ENCODE measurements around the gene SLC15A5.

The SLC15A5 gene

GRCh38 chr12:16171348-16171747, 106.1 kb downstream of the SLC15A5 start:
- DNase-seq, result no peak

GRCh38 chr12:16168078-16168477, 109.4 kb downstream of the SLC15A5 start:
- no peak for DNase-seq

- no peak for DNase-seq
These were observed 110.7 kb downstream of the SLC15A5 start for GRCh38 chr12:16166563-16167470.

GRCh38 chr12:16165506-16165905, 112.0 kb downstream of the SLC15A5 start:
- no peak for DNase-seq

GRCh38 chr12:16163901-16164300, 113.6 kb downstream of the SLC15A5 start:
- DNase-seq, result no peak

- DNase-seq, result peak in 1 of 2 experiments; percentile 1
These were observed 114.3 kb downstream of the SLC15A5 start for GRCh38 chr12:16163146-16163545.

GRCh38 chr12:16159571-16159970, 117.9 kb downstream of the SLC15A5 start:
- no peak for DNase-seq

- DNase-seq, result no peak
These were observed 119.4 kb downstream of the SLC15A5 start for GRCh38 chr12:16158050-16158449.

GRCh38 chr12:16155938-16156337, 121.5 kb downstream of the SLC15A5 start:
- no peak for DNase-seq

GRCh38 chr12:16154990-16155389, 122.5 kb downstream of the SLC15A5 start:
- DNase-seq, result no peak

GRCh38 chr12:16152885-16153673, 124.4 kb downstream of the SLC15A5 start:
- DNase-seq, result no peak

- no peak for DNase-seq
These were observed 127.2 kb downstream of the SLC15A5 start for GRCh38 chr12:16150276-16150675.

- DNase-seq, result no peak
These were observed 128.5 kb downstream of the SLC15A5 start for GRCh38 chr12:16148938-16149337.
